Regular cardiac myocyte (primary cell): ENCODE data around the gene DNASE2. TPM values are rescaled to one million over a fixed set of nuclear protein-coding genes. Genes with fewer than 3 reads are reported as not detected.

ENCODE experiments used
- total RNA-seq: library from RNA; depleted of rRNA; stranded (reverse); fragments of >200 nt; gene quantifications from 2 replicates; pipeline ENCODE4 v1.2.3, GENCODE V29; 2014

Gene DNASE2
- 7.9 and 28.8 TPM in 2 replicates for total RNA-seq

GRCh38 chr19:12881172-12881808, at the start of gene DNASE2:
Gene DNASE2 (minus strand): TSS chr19:12881449. CDS start chr19:12881375, 74 bp downstream.

GRCh38 chr19:12890787-12891552, 9.7 kb upstream of the DNASE2 start, which contains the start of gene GCDH:
Gene GCDH (plus strand): TSS chr19:12891160. CDS start chr19:12891305, 145 bp downstream.

GRCh38 chr19:12886969-12887747, 5.9 kb upstream of the DNASE2 start, which contains the start of gene KLF1:
Gene KLF1 (minus strand): TSS chr19:12887201. CDS start chr19:12887140, 61 bp downstream.

GRCh38 chr19:12838182-12838885, 42.9 kb downstream of the DNASE2 start, which contains the start of gene MAST1:
Gene MAST1 (plus strand): TSS chr19:12838515. CDS start chr19:12838573, 58 bp downstream.

GRCh38 chr19:12834566-12834943, 46.7 kb downstream of the DNASE2 start, which contains the start of gene RTBDN:
Gene RTBDN (minus strand): TSS chr19:12834579. CDS start chr19:12829979, 4,600 bp downstream.

Other genes with a start within 250 kb of the DNASE2 start
- gene MAN2B1, start 214.7 kb downstream of the DNASE2 start, total RNA-seq, result 13.8 and 32.4 TPM in 2 replicates
- 9.9 and 11.3 TPM in 2 replicates for gene WDR83, start 214.6 kb downstream of the DNASE2 start, total RNA-seq
- gene DHPS, start 199.6 kb downstream of the DNASE2 start, total RNA-seq, result 58.6 and 74.8 TPM in 2 replicates
- not detected in 2 replicates for gene GNG14, start 193.5 kb downstream of the DNASE2 start, total RNA-seq
- gene FBXW9, start 184.8 kb downstream of the DNASE2 start, total RNA-seq, result 3.7 and 7.9 TPM in 2 replicates
- 27.0 and 27.1 TPM in 2 replicates for gene TNPO2, start 157.5 kb downstream of the DNASE2 start, total RNA-seq
- 121 and 222 TPM in 2 replicates for gene TRIR, start 146.8 kb downstream of the DNASE2 start, total RNA-seq
- 79.8 and 154 TPM in 2 replicates for gene GET3, start 144.0 kb downstream of the DNASE2 start, total RNA-seq
- gene BEST2, start 129.7 kb downstream of the DNASE2 start, total RNA-seq, result not detected in 2 replicates
- 11.1 and 18.3 TPM in 2 replicates for gene HOOK2, start 105.9 kb downstream of the DNASE2 start, total RNA-seq
- 78.2 and 101 TPM in 2 replicates for gene JUNB, start 90.0 kb downstream of the DNASE2 start, total RNA-seq
- gene PRDX2, start 79.6 kb downstream of the DNASE2 start, total RNA-seq, result 184 and 196 TPM in 2 replicates
- not detected in 2 replicates for gene THSD8, start 79.4 kb downstream of the DNASE2 start, total RNA-seq
- gene RNASEH2A, start 74.9 kb downstream of the DNASE2 start, total RNA-seq, result 10.1 and 78.6 TPM in 2 replicates
- gene RTBDN, start 46.9 kb downstream of the DNASE2 start, total RNA-seq, result not detected in 2 replicates
- 3.4 TPM in 1 of 2 replicates, not detected in the other for gene MAST1, start 42.9 kb downstream of the DNASE2 start, total RNA-seq
- gene KLF1, start 5.8 kb upstream of the DNASE2 start, total RNA-seq, result not detected in 2 replicates
- gene GCDH, start 9.7 kb upstream of the DNASE2 start, total RNA-seq, result 30.4 and 48.3 TPM in 2 replicates
- 0.19 and 0.28 TPM in 2 replicates for gene SYCE2, start 37.8 kb upstream of the DNASE2 start, total RNA-seq
- 55.8 and 94.5 TPM in 2 replicates for gene FARSA, start 52.3 kb upstream of the DNASE2 start, total RNA-seq
- 1,835 and 1,876 TPM in 2 replicates for gene CALR, start 57.2 kb upstream of the DNASE2 start, total RNA-seq
- gene RAD23A, start 64.4 kb upstream of the DNASE2 start, total RNA-seq, result 42.6 and 75.7 TPM in 2 replicates
- 13.5 and 41.2 TPM in 2 replicates for gene GADD45GIP1, start 75.8 kb upstream of the DNASE2 start, total RNA-seq
- gene DAND5, start 88.1 kb upstream of the DNASE2 start, total RNA-seq, result not detected in 2 replicates
- gene NFIX, start 114.0 kb upstream of the DNASE2 start, total RNA-seq, result 22.4 and 34.1 TPM in 2 replicates
- gene LYL1, start 221.4 kb upstream of the DNASE2 start, total RNA-seq, result 2.5 and 3.3 TPM in 2 replicates
- 41.4 and 43.1 TPM in 2 replicates for gene TRMT1, start 235.3 kb upstream of the DNASE2 start, total RNA-seq
- gene NACC1, start 236.8 kb upstream of the DNASE2 start, total RNA-seq, result 28.5 and 69.6 TPM in 2 replicates